Stimulated activated CD8-positive, alpha-beta memory T cell treated with anti-CD3 and anti-CD28 coated beads, Interleukin-12 subunit alpha, Interleukin-12 subunit beta, amount 100 ng/mL, for 4 hours (primary cell): ENCODE data around the gene CPT1C.

Experiments used
- DNase-seq: peaks from one replicate; pipeline ENCODE4 v3.0.0-alpha.2; 2020; ENCODE audit warnings: low read depth

The CPT1C gene

DNA sequence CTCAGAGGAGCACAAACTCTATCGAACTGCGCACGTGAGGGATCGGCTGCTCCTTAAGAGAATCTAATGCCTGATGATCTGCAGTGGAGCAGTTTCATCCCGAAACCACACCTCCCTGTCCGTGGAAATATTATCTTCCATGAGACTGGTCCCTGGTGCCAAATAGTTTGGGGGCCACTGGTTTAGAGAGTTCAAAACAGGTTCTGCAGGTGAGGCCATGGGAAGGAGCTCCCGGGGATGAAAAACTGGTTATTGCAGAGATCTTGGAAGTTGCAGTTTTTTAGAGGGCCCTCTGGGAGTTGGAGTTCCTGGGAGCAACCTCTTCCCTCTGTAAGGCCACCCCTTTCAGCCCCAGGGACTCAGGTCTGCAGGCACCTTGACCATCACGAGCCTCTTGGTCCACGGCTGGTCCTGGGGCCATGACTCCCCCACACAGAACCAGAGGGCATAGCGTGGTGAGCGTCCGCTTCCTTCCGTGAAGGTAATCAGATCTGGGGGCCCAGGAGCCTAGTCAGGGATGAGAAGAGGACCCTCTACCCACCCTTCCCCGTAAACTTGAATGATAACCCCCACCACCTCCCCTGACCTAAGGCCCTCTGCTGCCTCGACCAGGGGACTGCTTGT lies 30.5 kb upstream of the CPT1C start:
- no peak for DNase-seq

DNA sequence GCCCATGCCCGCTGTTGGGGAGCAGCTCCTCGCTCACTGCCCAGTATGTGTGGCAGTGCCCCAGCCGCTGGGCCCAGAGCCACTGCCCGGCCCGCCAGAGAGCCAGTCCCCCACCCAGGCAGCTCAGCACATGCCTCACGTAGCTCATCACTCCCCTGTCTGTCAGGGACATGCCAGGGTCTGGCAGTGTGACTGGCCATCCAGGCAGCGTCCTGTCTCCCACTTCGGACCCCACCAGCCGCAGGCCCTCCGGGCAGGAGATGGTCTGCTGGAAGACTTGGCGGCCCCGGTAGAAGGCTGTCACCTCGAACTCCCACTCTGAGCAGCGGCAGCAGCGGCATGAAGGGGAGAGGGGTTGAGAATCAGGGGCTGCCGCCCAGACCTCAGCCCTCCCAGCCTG lies 28.9 kb upstream of the CPT1C start:
- no peak for DNase-seq

DNA sequence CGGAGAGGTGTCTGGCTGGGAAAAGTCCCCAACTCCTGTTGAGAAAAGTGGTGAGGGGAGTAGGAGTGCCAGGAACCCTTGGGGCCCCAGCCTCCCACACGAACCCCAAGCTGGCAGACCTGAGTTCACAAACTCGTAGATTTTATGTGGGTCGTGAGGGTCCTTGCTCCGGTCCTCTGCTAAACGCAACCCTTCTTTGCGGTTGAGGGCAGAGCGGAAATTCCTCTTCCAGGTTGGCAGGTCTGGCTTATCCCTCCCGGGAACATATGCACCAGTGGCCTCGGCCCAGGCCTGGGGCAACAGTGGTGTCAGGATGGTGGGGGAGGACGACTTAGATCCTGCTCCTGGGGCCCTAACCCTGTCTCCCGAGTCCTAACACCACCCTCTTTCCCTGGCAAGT lies 27.7 kb upstream of the CPT1C start:
- DNase-seq: no peak

DNA sequence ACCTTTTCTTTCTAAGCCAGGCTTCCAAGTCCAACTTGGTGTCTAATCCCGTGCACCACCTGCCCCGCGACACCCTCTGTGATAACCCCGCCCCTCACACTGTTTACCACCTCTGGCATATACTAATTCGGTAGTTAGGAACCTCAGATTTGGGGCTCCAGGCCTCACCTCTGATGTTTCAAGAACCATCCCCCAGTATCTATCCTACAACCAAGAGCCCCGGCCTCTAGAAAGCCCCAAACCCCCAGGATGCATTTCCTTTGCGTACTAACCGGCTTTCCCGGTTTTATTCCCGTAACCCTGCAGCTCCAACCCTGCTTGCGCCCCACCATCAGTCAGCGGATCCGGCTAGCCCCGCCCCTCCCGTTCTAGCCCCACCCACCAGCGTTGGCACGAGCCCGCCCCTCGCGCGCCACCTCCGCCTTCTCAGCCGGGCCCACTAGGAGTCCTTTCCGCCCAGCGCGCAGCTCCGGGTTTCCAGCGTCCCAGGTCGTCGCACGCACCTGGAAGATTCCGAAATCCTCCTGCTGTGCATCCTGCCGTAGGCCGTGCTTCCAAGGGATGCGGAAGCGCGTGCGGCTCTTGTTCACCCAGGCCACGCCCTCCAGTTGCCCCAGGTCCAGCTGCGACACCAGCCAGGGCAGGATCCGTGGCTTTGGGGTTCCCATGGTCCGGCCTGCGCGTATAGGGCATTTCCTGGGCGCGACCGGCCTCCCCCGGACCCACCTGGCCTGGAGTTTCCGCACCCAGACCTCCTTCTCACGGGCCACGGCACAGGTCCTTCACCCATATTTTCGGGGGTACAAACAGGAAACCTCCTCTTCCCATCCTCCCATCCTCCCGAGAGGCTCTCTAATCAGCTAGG lies 26.5 kb upstream of the CPT1C start:
- peak; percentile 79 for DNase-seq

DNA sequence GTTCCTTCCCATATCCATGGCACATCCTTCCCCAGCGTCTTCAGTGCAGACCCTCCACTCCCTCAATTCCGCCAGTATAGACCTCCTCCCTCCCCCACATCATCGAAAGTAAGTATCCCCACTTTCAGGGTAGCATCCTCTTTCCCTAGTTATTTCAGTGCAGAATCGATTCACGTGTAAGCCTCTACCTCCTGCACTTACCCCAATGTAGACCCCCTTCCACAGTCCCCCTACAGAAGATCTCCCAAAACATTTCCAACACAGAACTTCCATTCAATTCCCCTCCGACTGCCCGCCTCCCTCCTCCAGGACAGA lies 25.9 kb upstream of the CPT1C start:
- DNase-seq: no peak

DNA sequence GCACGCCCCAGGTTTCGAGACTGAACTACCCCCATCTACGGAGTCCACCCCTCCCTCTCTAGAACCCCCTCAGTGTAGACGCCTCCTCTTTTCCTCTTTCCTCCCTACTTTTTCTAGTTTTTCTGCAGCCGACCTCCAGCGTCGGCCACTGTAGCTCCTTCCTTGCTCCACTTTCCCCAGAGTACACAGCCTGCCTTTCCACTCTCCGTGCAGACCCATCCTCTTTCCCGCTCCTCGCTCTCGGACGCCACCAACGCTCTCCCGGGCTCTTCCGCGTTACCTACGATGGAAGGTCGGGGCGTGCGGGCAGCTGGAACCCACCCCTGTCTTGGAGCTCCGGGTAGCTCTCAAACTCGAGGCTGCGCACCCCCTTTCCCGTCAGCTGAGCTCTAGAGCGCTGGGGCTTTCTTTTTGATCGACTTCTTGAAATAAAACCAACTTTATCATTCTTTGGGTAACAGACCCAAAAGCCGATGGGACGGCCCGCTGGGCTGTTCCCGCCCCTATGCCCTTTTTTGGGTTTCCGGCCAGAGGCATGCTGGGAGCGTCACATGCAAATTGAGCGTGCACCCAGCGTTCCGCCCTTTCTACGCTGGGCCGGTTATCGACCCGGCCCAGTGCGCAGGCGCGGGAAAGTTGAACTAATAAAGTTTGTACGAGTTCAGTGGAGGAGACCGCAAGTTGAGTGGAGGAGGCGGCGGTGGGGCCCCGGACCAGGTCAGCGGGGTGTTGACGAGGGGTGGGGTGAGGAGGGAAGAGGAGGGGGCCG lies 25.4 kb upstream of the CPT1C start, which contains the start of the genes BCL2L12 and IRF3:
BCL2L12 (plus strand) TSS at position 583 of the 769 bp plus-strand sequence. CDS start 760 bp downstream, outside the sequence.
IRF3 (minus strand) TSS at position 507 of the 769 bp plus-strand sequence. CDS start 1,019 bp downstream, outside the sequence.
- DNase-seq: peak; percentile 97

DNA sequence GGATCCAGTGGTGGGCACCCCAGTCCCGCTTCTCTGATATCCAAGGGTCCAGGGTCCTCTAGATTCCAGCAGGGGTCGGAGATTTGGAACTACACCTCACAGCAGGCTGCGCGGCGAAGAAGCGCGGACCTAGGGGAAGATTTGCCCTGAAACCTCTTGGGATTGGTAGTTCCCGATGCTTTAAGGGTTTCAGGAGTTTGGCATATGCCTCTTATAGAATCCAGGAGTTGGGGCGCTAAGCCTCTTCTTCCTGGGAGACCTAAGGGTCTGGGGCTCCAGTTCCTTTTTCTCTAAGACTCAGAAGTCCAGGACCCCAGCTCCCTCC lies 24.8 kb upstream of the CPT1C start:
- DNase-seq: no peak

DNA sequence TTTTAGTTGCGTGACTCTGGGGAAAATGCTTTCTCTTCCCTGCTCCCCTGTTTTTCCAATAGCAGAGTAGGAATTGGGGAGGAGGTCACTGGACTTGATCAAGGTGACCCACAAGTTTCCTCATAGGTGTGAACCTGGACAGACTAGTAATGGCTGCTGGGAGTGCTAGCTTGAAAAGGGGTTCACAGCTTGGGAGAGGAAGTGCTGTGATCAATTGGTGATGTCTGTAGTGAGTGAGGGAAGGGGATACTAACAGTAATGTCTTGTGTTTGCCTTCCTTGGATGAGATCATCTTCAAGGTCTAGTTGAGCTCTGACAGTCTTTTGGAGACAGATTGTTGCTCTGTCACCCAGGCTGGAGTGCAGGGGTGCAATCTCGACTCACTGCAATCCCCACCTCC lies 23.4 kb upstream of the CPT1C start:
- DNase-seq: no peak

DNA sequence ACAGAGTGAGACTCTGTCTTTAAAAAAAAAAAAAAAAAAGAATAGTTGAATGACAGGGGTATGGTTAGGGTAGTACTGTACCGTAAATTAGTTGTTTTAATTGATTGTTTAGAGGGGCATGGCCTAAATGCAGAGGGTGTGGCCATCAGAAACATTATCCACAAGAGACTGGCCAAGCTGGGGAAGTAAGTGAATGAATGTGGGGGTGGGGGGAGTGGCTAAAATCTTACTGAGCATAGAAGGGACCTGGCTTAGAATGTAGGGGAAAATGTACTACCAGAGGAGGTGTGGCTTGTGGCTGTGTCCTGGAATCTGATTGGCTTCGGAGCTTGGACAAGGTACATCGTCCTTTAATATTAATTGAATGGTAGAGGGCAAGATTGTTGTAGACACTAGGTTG lies 21.4 kb upstream of the CPT1C start:
- DNase-seq: no peak

DNA sequence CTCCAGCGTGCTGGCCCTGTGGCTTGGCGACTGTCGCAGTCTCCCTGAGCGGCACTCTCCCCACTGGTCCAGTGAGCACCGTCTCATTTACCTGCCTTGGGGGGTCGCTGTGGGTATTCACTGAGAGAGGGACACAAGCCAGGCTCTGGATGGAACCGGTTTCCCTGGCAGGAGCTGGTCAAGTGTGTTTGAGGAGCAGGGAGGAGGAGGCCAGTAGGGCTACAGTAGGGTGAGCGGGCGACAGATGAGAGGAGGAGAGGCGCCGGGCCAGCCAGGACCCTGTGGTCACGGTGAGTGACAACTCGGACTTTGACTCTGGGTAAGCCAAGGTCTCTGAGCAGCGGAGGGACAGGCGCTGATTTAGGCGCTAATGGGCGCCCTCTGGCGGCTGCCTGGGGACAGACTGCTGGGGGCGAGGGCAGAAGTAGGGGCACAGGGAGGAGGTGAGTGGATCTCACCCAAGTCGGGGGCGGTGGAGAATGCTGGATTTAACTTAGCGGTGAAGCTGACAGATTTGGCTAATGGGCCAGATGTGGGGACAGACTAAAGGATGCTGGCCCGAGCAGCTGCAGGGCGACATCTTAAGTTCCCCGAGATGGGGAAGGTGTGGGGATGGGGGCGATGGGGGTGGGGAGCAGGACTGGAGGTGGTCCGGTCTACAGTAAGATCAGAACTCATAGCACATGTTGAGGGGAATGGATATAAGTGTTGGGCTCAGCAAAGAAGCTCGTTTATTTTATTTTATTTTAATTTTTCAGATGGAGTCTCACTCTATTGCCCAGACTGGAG lies 18.6 kb upstream of the CPT1C start:
- DNase-seq: peak; percentile 50

DNA sequence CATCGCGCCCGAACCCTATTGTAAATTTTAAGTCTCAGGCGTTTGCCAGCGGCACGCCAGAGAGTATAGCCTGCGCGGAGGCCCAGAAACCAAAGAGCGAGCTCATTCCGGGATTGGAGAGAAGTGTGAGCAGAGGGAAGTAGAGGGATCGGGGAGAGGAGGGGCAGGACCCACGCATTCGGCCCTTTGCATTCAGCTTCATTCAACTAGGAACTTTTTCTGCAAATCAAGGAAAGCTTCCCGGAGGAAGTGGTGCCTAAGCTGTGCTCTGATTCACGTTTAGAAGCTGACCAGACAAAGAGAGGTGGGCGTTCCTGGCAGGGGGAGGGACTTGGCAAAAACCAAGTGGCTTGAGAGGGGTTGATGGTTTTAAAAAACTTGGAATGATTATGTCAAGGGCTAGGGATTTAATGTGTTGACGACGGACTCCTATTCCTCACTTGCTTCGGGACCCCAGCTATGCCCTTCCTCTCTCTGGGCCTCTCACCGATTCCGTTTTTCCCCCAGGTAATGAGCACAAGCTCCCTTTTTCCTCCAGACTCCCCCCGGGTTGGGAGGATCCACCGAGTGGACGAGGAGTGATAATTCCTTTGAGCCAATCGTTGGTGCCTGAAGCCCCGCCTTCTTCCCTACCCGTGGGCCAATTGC lies 14.7 kb upstream of the CPT1C start:
- no peak for DNase-seq

DNA sequence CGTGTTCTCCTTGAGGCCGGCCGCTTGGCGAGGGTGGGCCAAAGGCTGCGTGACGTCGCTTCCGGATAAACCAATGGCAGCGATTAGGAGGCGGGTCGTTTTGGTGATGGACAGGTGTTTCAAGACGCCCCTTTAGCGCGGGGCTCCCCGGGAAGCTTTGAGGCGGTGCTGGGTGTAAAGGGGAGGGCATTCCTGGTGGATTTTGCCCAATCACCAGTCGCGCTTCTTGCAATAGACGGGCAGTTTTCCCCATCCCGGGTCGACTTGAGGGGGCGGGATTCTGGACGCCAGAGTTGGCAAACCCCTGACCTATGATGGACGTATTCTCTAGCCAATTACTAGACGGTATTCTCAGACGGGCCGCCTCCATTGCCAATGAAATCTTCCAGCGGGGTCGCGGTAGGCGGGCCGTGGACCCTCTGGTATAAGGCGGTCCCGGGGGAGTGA lies 14.1 kb upstream of the CPT1C start:
- peak; percentile 95 for DNase-seq

DNA sequence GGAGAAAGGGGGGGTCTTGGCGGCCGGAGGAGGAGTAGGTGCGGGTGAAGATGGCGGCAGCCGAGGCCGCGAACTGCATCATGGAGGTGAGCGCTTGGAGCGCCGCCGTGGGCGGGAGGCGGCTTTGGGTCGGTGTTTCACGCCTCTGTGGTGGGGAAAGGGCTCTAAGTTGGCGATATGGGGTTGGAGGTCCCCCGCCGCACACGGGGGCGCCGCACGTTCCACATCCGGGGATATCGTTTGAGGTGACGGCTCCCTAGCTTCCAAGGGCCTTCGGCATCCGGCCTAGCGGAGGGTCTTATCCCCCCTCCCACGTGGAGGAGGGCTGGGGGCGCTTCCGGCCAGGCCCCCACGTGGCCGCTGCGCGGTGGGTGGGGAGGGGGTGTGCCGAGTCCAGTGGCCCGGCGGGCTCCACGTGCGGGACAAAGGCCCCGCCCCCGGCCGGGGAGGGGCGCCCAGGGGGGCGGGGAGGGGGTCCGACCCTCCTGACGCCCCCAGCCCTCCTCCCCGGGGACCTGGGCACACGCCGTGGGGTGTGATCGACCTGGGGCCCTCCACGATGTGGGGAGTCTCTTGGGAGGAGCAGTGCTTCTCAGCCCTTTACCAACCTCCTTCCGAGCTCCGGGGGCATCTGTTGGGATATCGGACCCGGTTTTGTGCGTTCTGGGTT lies 13.6 kb upstream of the CPT1C start, which contains the start of gene PRMT1:
PRMT1 (plus strand) TSS at position 41 of the 670 bp plus-strand sequence; CDS start at position 51, 10 bp downstream.
- DNase-seq: peak; percentile 37

DNA sequence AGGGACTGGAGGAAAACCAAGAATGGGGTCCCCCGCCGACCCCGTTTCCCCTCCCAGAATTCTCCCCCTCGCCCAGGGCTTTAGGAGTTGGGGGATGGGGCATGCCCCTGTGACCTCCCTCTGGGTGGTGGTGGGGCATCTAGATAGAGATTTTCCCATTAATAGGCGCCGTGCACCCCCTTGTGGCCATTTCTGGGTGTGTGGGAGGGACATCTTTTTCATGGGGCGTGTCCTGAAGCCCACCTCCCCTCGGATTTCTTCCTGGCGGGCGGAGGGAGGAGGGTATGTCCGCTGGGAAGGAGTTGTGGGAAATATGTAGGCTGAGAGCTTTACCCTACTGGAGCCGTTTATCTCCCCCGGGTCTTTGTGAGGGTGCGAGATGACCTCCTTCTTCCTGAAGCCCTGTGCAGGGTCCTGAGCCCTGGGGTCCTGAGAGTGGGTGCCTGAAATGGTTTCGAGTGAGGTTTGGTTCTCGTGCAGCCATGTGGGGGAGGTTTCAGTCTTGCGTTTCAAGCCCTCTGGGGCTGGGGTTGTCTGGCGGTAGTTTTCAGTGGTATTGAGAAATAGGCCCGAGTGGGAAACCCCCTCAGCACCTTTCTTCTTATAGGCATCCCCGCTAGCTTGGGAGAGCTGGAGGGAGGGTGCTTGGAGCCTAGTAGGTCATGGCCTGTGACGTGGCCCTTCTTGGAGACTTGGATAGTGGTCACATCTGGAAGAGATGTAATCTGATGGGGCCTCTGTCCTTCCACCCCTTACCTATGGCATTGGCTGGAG lies 12.8 kb upstream of the CPT1C start:
- peak; percentile 60 for DNase-seq

DNA sequence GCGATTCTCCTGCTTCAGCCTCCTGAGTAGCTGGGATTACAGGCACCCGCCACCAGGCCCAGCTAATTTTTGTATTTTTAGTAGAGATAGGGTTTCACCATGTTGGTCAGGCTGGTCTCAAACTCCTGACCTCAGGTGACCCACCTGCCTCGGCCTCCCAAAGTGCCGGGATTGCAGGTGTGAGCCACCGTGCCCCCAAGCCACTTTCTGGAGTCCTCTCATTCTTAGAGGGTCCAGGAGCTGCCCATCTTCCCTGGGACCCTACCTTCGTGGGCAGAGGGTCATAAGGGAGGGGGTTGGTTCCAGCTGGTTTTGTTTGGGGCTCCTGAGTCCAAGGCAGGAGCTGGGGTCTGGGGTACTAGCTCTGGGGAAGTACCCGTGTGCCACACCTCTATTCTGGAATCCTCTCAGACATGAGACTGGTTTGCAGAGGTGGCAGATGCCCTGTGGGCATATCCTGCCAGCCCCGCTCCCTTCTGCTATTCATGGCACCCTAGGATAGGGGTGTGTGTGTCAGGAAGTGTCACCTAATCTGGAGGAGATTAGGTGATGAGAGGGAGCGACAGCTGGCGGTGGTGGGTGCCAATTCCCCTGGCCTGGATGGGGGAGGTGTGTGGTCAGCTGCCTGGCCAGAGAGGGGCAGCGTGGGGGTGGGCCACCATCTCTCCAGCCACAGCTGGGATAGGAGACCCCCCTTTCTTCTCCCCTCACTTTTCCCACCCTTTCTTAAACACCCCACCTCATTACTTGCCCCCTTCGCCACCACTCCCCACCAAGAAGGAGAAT lies 11.7 kb upstream of the CPT1C start:
- no peak for DNase-seq

DNA sequence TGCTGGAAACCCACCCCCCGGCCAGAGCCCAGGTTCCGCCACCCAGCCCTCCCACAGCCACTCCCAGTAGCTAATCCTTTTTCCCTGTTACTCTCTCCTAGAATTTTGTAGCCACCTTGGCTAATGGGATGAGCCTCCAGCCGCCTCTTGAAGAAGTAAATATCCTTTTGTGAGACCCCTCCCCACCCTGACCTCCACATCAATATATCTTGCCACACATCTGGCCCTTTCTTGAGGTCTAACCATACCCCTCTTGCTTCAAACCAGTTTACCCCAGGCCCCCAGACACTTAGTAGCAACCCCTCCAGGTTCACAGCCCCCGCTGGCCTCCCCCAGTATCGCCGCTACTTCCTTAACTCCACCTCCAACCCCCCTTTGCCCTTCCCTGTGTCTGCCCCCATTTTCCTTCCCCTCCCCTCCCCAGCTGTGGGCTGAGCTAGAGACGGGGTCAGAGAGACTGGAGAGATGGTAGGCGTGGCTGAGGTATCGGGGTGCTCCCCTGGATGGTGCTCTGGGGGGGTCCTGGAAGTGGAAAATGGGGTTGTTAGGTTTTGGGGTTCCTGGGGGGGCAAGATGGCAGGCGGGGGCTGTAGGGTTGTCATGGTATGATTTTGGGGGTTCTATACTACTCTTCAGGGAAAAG lies 11.0 kb upstream of the CPT1C start:
- no peak for DNase-seq

DNA sequence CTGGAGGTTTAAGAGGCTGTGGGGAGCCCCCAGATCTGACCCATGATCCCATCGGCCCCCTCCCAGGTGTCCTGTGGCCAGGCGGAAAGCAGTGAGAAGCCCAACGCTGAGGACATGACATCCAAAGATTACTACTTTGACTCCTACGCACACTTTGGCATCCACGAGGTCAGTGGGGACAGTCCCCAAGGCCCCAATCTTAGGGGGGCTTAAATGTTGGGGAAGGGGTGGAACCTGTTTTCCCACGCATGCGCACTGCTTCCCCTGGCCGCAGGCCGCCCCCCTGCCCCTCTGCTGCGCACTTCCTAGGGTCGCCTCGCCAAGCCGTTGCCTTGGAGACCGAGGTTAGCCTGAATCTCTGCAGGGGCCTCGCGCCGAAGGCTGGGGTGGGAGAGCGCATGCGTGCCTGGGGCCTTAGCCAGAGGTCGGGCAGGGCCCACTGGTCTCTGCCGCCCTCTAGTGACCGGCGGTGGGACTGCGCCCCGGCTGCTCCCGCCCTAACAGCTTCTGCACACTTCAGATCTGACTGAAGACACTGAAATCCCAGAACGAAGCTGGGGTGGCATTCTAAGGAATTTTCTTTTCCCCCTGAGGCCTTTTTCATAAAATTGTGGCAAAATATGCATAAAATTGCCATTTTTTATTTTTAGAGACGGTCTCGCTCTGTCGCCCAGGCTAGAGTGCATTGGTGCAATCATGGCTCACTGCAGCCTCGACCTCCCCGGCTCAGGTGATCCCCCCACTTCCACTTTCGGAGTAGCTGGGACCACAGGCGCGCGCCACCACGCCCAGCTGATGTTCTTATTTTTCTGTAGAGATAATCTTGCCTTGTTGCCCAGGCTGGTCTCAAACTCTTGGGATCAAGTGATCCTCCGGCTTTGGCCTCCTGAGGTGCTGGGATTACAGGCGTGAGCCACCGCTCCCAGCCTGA lies 10.2 kb upstream of the CPT1C start:
- peak; percentile 84 for DNase-seq

DNA sequence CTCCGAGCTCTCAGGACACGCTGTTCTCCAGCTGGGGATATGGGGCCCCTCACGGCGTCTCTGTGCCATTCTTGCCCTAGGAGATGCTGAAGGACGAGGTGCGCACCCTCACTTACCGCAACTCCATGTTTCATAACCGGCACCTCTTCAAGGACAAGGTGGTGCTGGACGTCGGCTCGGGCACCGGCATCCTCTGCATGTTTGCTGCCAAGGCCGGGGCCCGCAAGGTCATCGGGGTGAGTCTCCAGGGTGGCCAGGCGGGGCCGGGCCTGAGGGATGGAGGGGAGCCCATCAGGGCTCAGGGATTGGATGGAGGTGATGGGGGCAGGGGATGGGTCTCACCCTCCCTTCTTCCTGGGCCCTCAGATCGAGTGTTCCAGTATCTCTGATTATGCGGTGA lies 9.1 kb upstream of the CPT1C start:
- DNase-seq: no peak
